ENCODE data around the gene GHR.

The GHR gene

DNA sequence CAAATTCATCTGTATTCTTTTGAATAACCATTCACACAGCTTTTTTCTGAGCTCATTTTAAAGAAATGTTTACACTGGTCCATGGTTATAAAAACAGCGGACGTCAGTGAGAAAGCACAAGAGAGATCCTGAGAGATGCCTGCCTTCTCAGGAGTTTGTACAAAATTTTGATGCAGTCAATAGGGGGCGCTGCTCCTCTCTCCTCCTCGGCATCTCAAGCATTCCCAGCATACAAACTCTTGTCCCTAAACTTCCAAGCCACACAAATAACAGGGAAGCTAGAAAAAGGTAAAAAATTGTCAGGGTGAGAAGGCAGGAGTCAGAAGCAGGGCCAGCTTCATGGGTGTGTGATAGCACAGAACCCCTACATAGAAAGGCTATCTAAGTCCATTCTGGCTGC lies 322.2 kb downstream of the GHR start:
- no peak for DNase-seq

DNA sequence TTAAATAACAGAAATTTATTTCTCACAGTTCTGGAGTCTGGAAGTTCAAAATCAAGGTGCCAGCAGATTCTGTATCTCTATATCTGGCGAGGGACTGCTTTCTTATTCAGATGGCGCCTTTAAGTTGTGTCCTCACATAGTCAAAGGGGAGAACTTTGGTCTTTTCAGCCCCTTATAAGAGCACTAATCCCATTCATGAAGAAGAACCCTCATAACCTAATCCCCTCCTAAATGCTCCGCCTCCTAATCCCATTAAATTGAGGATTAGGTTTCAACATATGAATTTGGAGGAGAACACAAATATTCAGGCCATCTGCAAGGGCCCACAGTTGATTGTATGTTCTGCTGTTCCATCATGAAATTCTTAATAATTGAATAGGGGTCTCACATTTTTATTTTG lies 322.6 kb downstream of the GHR start:
- no peak for DNase-seq

DNA sequence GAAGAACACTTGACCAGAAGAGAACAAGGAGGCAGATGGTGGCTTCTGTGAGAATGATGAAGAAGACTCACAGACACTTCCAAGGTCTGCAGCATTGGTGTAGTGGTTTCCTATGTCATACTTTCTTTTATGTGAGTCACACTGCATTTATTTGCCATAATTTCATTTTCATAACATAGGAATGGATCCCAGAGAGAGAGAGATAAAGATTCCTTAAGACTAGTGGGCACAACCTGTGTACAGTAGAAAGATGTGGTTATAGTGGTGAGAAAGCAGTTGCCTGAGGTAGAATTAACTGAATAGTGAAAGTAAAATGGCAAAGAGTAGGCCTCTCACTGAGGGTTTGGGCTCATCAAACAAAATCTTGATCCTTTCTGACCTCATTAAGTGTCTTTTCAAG lies 325.8 kb downstream of the GHR start:
- DNase-seq, result peak; percentile 3

DNA sequence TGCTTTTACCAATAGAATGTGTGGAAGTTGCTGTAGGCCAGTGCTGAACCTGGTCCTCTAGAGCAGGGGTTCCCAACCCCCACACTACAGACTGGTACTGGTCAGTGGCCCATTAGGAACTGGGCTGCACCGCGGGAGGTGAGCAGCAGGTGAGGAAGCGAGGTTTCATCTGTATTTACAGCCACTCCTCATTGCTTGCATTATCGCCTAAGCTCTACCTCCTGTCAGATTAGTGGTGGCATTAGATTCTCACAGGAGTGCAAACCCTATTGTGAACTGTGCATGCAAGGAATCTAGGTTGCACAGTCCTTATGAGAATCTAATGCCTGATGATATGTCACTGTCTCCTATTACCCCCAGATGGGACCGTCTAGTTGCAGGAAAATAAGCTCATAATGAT lies 327.3 kb downstream of the GHR start:
- no peak for DNase-seq

DNA sequence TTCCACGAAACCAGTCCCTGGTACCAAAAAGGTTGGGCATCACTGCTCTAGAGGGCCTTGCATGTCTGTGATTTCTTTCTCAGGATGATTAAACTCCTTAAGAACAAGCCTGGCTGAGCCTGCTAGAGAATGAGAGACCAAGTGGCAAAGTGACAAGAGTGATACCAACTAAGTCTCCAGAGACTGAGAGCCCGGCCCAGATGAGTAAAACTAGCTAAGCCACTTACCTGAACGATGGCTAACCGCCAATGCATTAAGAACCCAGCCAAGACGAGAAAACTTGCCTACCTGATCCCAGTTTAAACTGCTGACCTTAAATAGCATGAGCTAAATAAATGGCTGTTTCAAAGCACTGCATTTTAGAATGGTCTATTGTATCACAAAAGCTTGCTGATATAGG lies 327.8 kb downstream of the GHR start:
- DNase-seq, result no peak

DNA sequence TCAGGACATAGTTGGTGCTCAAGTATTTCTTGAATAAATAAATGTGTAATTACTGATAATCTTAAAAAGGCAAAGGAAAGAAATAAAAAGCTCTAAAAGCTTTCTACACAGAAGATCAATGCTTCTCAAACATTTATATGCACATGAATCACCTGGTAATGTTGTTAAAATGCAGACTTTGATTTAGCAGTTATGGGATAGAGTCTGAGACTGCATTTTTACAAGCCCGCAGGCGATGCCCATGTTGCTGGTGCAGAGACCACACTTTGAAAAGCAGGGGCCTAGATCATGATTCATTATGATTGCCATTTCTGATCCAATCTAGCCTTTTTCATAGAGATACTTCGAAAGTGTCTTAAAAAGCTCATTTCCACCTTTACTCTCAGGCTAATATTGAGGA lies 329.9 kb downstream of the GHR start:
- DNase-seq, result no peak

DNA sequence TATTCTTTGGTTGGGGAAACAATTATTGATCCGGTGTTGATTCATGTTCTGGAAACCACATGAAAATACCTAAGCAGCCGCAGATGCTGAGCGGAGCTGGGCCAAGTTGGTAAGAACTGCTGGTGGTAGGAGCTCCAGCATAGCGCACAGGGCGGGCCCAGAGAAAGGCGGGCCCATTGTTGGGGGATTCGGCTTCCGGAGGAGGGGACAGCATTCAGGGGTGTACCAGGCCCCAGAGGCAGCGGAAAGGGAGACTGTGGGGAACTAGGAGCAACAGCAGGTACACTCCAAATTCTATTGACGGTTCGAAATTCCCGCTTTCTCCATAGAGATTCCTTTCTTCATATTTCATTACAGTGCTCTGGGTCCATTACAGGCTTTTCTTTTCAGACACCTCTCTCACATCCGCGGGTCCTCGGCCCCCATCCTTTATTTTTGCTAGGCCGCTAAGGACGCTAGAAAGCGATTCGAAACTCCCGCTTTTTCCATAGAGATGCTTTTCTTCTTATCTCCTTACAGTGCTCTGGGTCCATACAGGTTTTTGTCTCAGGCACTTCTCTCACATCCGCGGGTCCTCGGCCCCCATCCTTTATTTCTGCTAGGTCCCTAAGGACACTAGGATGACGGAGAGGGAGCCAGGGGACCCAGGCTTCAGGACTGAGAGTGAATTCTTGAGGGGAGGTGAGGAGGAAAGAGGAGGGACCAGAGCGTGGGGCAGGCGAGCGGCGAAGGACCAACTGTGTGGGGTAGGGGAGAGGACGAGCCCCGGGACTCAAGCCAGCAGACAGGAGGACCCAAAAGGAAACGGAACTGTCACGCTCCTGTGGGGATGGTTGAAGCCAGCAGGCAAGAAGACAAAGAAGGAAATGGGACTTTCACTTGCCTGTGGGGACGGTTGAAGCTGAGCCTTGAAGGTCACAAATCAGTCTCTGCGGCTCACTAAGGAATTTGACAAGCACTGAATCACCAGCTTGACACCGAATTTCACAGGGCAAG lies 333.7 kb downstream of the GHR start, which contains the start of gene CCDC152:
CCDC152 (plus strand) TSS at position 213 of the 996 bp plus-strand sequence. CDS start 2,304 bp downstream, outside the sequence.
- peak; percentile 59 for DNase-seq

DNA sequence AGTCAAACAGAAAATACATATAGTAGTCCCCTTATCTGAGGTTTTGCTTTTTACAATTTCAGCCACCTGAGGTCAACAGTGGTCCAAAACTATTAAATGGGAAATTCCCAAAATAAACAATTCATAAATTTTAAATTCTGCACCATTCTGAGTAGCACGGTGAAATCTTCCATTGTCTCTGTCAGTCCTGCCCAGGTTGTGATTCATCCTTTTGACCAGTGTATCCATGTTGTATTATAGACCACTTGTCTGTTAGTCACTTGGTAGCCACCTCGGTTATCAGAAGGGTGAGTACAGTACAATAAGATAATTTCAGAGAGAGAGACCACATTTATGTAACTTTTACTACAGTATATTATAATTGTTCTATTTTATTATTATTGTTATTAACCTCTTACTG lies 336.2 kb downstream of the GHR start:
- DNase-seq, result no peak

DNA sequence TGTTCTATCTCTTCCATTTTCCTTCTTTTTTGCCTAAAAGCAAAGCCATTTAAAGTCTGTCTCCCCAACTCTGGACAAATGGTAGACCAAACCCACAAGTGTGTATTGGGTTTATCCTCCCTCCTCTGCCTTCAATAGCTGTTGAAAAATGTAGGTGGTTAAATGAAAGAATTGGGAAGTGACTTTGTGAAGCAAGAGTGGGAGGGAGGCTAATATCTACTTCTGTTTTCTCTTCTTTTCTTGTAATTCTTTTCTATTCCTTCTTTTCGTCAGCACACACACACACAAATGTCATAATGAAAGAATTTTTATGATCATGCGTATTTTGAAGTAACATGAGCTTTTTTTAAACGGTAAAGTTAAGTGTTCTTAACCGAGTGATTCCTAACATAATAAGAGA lies 337.2 kb downstream of the GHR start:
- DNase-seq, result no peak

DNA sequence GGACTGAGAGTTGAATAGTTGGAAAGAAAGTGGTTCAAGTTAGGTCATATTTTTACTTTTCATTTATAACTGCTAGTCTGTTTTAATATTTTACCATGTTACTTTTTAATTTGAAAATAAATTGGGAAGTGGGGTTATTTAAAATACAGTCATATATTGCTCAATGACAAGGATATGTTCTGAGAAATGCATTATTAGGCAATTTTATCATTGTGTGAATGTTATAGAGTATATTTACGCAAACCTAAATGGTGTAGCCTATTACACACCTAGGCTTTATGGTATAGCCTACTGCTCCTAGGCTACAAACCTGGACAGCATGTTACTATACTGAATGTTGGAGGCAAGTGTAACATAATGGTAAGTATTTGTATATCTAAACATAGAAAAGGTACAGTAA lies 338.6 kb downstream of the GHR start:
- DNase-seq, result no peak

DNA sequence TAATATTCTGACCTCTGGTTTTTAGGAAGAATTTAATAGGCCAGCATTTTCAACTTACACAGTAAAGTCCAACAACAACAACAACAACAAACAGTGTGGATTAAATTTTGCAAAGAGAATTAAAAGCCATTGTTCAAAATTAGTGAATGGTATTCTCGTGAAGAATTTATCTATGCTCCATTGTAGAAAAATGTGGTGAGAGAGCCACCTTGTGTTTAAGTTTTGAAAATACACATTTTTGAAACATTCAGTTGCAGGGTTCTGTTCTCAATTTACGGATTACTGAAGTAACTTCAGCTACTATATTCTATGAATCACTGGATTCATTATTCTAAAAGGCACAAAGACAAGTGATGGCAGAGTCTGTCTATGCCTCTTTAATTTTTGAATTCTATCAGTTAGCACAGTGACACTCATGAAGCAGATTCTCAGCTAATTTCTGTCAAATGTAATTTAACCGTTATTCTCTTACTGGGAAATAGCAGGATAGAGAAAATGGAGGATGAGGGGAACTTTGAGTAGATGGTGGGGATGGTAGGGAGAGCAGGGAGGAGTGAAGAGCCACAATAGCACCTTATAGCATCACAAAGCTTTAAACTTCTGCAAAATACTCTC lies 344.4 kb downstream of the GHR start:
- peak; percentile 39 for DNase-seq

DNA sequence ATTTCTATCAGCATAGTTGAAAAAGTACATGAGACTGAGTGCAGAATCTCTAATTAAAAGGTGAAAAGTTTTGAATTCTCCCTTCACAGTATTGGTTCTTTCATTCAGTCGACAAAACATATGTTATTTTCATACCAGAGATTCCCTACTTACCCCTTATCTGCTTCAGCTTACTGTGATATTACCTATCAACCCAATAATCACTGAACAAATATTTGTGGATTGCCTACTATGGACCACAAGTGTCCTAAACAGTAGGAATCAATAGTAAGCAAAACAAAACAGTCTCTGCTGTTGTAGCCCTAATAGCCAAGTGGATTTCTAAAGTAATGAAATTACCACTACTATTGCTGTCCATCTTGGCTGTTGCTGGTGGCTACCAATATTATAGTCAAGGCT lies 344.9 kb downstream of the GHR start:
- no peak for DNase-seq

DNA sequence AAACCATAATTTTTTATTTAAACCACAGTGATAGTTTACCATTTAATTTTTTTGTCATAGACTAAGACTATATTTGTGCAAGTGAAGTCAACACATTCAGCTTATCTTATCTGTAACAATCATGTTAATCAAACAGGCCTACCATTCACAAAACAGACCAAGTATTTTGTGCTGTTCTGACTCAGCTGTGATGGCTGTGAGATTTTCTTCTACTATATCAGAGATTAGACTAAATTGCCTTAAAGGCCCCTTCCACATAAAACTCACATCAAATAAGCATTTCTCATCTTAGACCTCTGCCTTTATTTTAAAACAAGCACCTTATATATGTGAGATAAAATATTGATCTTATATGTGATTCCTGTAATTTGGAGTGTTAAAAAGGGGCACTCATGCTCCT lies 346.8 kb downstream of the GHR start:
- DNase-seq, result no peak
